Tibial artery (tissue), 4 donors: ENCODE results near the gene FAR2.

Experiments
- DNase-seq, 2 donors: peaks; one replicate each; pipeline ENCODE4 v3.0.0-alpha.2; 2019
- H3K27ac ChIP-seq, 2 donors: fragments of 200-600 bp; sonication (generic) in 1 of 2; 1 replicate in 1 of 2; 2 replicates in 1 of 2; pipeline ENCODE4 v1.5.1; 2018 to 2019; ENCODE audit warnings: mild to moderate bottlenecking in 1 of 2
- H3K27me3 ChIP-seq, 2 donors: fragments of 200-600 bp; sonication (generic) in 1 of 2; one replicate each; pipeline versions ENCODE4 v1.5.1 to v1.6.0; 2016 to 2019
- H3K36me3 ChIP-seq, 3 donors: fragments of 200-600 bp; sonication (generic) in 2 of 3; one replicate each; pipeline ENCODE4 v1.5.1; 2016 to 2019; ENCODE audit warnings: mild to moderate bottlenecking in 2 of 3
- H3K4me1 ChIP-seq, 4 donors: fragments of 200-600 bp; sonication (generic) in 2 of 4; 1 replicate in 3 of 4; 2 replicates in 1 of 4; pipeline ENCODE4 v1.5.1; 2016 to 2019
- H3K4me3 ChIP-seq, 2 donors: fragments of 200-600 bp; sonication (generic) in 1 of 2; 1 replicate in 1 of 2; 2 replicates in 1 of 2; pipeline ENCODE4 v1.5.1; 2018 to 2019; ENCODE audit warnings: mild to moderate bottlenecking in 2 of 2
- H3K9me3 ChIP-seq, 3 donors: fragments of 200-600 bp; sonication (generic) in 1 of 3; one replicate each; pipeline ENCODE4 v1.5.1; 2016 to 2019
- intact Hi-C: fragments of 100-400 bp; cut with DNase I; formaldehyde crosslinking; loops from one replicate; pipeline ENCODE4 v1.15.0; 2023; ENCODE audit warnings: low total_unique reads
- TF ChIP-seq, protein P1 (sequence below), 2 experiments: fragments of 200-600 bp in 1 of 2; fragments of 450-650 bp in 1 of 2; IDR thresholded peaks; one replicate each; pipeline ENCODE4 v1.5.1; 2017 to 2019; ENCODE audit warnings: antibody characterized with exemption in 2 of 2, mild to moderate bottlenecking in 1 of 2, moderate library complexity in 1 of 2

FAR2 gene

DNA sequence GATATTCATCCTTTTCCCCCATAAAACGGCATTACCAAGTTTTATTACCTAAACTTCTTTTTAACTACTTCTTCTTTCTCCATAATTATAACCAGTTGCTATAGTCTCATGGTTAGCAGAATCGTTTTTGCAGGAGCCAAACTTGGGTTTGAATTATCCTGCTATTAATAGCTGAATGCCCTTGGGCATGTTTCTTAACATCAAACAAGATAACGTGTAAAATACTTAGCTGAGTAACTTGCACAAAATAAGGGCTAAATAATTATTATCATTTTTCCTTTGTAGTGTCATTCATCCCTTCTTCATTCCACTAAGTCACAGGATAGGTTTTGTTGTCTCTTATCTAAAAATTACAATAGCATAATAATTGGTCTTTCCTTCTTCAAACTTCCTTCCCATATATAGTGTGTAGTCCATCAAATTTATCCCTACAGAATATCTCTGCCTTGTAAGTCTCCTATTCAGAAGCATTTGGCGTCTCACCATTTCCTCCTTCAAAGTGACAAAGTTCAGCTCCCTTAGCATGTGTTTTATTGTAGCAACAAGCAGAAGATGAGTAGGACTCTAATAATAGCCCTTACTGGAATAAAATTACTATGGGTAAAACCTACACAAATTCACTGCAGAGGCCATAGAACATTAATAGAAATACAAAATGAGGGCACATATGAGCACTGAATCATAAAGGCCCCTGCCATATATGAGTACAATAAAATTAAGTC, 63.8 kb downstream of the FAR2 start:
- no peak overlapping the region for H3K27ac ChIP-seq
- intact Hi-C loops: no loop called here

GRCh38 chr12:29216266-29216665, 67.2 kb downstream of the FAR2 start:
- DNase-seq: no peak
- TF ChIP-seq, protein P1, sequence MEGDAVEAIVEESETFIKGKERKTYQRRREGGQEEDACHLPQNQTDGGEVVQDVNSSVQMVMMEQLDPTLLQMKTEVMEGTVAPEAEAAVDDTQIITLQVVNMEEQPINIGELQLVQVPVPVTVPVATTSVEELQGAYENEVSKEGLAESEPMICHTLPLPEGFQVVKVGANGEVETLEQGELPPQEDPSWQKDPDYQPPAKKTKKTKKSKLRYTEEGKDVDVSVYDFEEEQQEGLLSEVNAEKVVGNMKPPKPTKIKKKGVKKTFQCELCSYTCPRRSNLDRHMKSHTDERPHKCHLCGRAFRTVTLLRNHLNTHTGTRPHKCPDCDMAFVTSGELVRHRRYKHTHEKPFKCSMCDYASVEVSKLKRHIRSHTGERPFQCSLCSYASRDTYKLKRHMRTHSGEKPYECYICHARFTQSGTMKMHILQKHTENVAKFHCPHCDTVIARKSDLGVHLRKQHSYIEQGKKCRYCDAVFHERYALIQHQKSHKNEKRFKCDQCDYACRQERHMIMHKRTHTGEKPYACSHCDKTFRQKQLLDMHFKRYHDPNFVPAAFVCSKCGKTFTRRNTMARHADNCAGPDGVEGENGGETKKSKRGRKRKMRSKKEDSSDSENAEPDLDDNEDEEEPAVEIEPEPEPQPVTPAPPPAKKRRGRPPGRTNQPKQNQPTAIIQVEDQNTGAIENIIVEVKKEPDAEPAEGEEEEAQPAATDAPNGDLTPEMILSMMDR (IDR thresholded peaks at IDR 0.05): no peak

More for the DNA sequence above, 63.8 kb downstream of the FAR2 start:
- H3K4me1 ChIP-seq: no peaks in the 10 kb centered on the region
- H3K4me3 ChIP-seq: no peak overlapping the region
- H3K9me3 ChIP-seq: no peaks in the 10 kb centered on the region
- no peaks in the 10 kb centered on the region for H3K27me3 ChIP-seq
- H3K36me3 ChIP-seq: no peaks in the 10 kb centered on the region
- TF ChIP-seq, protein P1 (IDR thresholded peaks at IDR 0.05): no peak
- DNase-seq: no peak

GRCh38 chr12:29216797-29217575, 67.9 kb downstream of the FAR2 start:
- Histone ChIP-seq H3K36me3 (no peaks in the 10 kb centered on the region), H3K27me3 (no peaks in the 10 kb centered on the region), H3K4me1 (no peaks in the 10 kb centered on the region), H3K4me3 (no peak overlapping the region), H3K27ac (no peak overlapping the region), H3K9me3 (no peaks in the 10 kb centered on the region)
- no peak for DNase-seq
- TF ChIP-seq, protein P1 (IDR thresholded peaks at IDR 0.05): no peak
- intact Hi-C loops: no loop called here

More at GRCh38 chr12:29216266-29216665, 67.2 kb downstream of the FAR2 start:
- Histone ChIP-seq H3K4me3 (no peak overlapping the region), H3K27me3 (no peaks in the 10 kb centered on the region), H3K9me3 (no peaks in the 10 kb centered on the region), H3K27ac (no peak overlapping the region), H3K36me3 (no peaks in the 10 kb centered on the region), H3K4me1 (no peaks in the 10 kb centered on the region)
- intact Hi-C loops: no loop called here

GRCh38 chr12:29220632-29221336, 71.7 kb downstream of the FAR2 start:
- H3K9me3 ChIP-seq: no peaks in the 10 kb centered on the region
- no peaks in the 10 kb centered on the region for H3K4me1 ChIP-seq
- no peak overlapping the region for H3K4me3 ChIP-seq
- TF ChIP-seq, protein P1 (IDR thresholded peaks at IDR 0.05): no peak
- no peaks in the 10 kb centered on the region for H3K27me3 ChIP-seq
- no peak for DNase-seq
- intact Hi-C loops: no loop called here
- no peaks in the 10 kb centered on the region for H3K36me3 ChIP-seq
- no peak overlapping the region for H3K27ac ChIP-seq

DNA sequence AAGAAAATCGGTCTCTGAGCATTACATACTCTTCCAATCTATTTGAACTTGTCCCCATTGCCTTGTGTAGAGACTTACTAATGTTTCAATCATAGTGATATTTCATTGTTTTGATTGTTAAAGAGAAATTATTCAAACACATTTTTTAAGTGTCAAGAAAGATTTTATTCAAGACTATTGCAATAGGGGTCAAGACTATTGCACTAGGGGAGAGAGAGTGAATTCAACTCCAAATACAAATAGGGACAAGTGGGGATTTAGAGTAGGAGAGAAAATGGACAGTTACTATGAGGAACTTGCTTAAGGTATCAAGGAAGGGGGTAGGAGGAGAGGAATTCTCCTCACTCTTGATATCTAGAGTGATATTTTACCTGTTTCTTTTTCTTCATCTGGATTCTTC, 73.1 kb downstream of the FAR2 start:
- H3K27me3 ChIP-seq: no peaks in the 10 kb centered on the region
- no peak overlapping the region for H3K27ac ChIP-seq
- H3K36me3 ChIP-seq: no peaks in the 10 kb centered on the region
- no peak overlapping the region for H3K4me3 ChIP-seq
- intact Hi-C loops: no loop called here
- no peaks in the 10 kb centered on the region for H3K9me3 ChIP-seq
- TF ChIP-seq, protein P1 (IDR thresholded peaks at IDR 0.05): no peak
- no peak for DNase-seq
- no peaks in the 10 kb centered on the region for H3K4me1 ChIP-seq
